ENCODE data around the gene POU6F1. TPM values are rescaled to one million over a fixed set of nuclear protein-coding genes. Genes with fewer than 3 reads are reported as not detected.
A peak's percentile ranks its signal among the peaks of the same experiment; 100 is the strongest.

Gene POU6F1
- total RNA-seq, 1 donor from 2014 or later, result 40.7 TPM

DNA sequence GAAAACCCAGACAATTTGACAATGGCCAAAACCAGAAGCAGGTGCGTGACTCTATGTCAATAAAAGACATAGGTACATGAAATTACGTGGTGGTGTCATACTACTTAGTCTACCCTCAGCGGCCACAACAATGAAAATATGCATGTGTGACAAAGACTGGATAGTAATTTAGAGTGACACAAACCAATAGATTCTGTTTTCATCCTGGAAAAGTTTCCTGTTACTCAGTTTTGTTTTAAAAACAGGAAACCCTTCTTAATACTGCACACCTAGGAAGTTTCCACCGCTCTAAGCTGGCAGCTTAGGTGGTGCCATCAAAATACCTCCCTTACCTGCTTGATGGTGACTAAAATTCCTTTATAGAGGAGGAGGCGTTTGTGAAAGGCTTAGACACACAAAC is 15.1 kb downstream of the POU6F1 start:
- ATAC-seq (no peak), DNase-seq (ENCODE audit: low spot score) (no peak)
- intact Hi-C loops (cut with DNase I), result no loop called here

- intact Hi-C loops (cut with DNase I), result no loop called here
- DNase-seq (ENCODE audit: low spot score) (no peak), ATAC-seq (no peak)
These were observed 17.1 kb downstream of the POU6F1 start for GRCh38 chr12:51200806-51201205.

DNA sequence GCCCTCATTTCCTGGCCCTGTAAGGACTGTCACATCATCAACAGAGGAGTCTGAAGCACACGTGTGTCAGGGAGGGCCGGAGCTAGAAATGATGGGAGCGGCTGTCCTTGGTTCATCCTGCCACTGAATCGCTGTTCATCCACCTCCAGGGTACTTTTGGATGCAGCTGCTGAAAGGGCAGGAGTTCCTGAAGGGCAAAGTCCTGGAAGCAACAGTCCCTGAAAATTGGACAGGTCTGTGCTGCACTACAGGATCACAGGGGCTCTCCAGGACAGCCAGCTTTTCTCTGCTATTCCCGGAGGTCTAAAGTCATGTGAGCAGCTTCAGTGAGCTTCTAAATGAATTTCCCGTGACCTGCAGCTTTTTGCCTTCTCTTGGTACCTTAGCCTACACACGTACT is 17.7 kb downstream of the POU6F1 start:
- ATAC-seq (no peak), DNase-seq (ENCODE audit: low spot score) (no peak)
- intact Hi-C loops (cut with DNase I), result no loop called here

DNA sequence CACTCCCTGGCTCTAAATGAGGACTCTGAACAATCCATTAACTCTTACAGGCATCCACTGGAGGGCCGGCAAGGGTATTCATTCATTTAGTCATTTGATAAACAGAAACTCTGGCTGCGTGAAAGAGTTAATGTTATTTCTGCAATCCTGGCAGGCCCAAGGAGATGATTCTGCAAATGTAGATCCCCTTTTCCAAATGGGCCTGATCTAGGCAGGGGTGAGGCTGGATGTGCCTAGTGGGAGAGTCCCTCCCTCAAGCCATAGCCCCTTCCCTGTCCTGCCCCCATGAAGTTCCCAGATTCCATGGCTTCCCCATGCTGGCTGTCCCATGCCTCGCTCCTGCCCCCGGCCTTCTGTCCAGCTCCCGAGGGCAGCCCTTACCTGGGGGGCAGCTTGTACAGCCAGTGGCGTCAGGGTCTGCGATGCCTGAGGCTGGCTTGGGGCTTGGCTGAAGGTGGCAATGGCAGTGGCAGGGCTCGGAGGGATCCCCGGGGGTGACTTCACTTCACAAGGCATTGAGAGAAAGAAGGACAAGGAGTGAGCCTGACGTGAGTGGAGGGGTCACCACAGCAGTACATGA is 18.4 kb downstream of the POU6F1 start:
- intact Hi-C loops (cut with DNase I), result no loop called here
- no peak for ATAC-seq

DNA sequence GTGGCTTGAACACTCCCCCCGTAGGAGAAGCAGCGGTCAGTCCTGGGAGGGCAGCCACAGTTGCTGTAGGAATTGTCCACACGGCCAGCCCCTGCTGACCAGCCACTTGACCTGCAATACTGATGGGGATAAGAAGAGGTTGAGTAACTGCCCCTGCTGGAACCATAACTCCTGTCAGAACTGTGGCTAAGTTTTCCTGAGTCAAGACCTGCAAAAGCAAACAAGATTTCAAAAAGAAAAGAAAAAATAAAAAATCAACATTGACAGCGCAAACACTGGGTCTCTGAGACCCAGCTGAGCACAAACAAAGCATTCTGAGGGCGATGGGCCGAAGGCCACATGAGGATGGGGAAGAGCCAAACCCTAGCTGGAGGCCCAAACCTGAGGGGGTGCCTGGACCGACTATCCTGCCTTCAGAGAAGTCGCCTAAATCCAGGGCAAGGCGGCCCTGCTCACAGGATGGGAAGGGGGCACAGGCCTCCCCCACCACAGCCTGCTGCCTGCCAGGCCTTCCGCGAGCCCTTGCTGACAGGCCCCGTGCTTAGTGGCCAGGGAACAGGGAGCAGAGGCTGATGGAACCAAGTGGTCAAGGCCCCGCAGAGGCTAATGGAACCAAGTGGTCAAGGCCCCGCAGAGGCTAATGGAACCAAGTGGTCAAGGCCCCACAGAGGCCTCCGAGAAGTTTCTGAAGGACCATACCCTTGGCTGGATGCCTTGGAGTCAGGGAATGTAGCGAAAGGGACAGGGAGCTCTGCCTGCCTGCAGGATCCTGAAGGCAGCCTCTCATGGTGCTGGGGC is 19.1 kb downstream of the POU6F1 start:
- ATAC-seq (peak; percentile 81), DNase-seq (ENCODE audit: low spot score) (no peak)
- intact Hi-C loops (cut with DNase I), result no loop called here

More for the DNA sequence above, 18.4 kb downstream of the POU6F1 start:
- no peak for DNase-seq (ENCODE audit: low spot score)

DNA sequence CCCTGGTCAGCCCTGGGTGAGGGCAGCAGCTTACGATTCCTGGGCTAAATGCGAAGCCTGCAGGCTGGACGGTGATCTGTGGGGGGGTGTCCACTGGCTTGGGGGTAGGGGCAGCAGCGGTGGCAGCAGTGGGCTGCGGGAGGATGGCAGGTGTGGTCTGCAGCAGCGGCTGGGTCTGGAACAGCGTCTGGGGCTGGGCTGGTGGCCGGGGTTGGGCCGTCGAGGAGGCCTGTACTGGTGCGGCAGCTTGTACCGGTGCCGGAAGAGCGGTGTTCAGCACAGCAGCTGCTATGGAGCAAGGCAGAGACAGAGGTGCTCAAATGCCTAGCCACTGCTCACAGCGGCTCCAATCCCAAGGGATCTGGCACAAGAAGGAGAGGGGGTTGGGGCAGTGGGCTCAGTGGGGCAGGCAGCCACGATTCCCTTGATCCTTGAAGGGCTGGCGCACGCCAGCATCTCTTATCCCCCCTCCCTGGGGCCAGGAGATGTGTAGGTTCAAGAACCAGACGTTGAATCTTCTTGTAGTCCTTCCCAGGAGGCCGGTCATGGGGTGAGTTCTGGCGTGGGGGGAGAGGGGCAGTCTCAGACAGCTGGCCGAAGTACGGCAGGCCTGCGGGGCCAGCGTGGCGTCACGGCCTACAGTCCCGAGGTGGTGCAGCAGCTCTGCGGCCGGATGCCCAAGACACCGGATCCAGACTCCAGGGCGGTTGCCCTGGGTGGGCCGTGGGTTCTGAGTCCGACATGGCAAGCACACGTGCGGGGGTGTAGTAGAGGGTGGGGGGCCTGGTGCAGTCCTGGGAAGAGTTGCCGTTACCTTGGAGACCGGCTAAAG is 19.9 kb downstream of the POU6F1 start:
- peak; percentile 72 for ATAC-seq
- no peak for DNase-seq (ENCODE audit: low spot score)
- intact Hi-C loops (cut with DNase I), result no loop called here

DNA sequence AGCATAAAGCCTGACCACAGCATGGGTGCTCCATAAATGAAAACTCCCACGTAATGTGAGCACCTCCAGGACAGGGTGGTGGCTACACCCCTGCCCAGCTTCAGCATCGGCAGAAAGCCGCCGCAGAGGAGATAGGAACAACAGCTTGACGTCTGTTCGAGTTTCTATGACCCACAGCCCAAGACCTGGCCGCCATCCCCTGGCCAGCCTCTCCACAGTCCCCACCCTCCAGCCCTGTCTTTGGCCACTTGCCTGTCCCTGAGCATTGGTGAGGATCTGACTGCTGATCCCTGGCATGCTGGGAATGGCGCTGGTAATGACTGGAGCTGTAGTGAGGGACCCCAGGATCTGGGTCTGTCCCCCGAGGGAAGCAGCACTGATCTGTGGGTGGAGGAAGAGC is 21.3 kb downstream of the POU6F1 start:
- intact Hi-C loops (cut with DNase I), result no loop called here
- DNase-seq (ENCODE audit: low spot score), result no peak
- no peak for ATAC-seq

- DNase-seq (ENCODE audit: low spot score) (no peak), ATAC-seq (no peak)
- intact Hi-C loops (cut with DNase I), result no loop called here
These were observed 22.0 kb downstream of the POU6F1 start for GRCh38 chr12:51195841-51196240.

DNA sequence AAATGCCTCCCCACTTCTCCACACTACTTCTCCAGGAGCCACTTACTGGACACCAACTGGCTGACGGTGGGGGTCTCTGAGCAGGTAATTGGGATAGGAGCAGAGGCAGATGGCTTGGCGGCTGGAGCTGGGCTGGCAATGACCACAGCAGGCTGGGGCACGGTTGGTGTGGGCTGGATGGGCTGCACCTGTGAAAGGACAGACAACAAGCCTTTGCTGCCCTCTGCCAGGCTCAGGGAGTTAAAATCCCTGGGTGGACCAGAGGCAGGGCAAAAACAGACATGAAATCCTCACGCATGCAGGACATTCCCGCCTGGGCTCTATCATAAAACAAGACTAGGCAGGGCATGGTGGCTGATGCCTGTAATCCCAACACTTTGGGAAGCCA is 25.6 kb downstream of the POU6F1 start:
- ATAC-seq (no peak), DNase-seq (ENCODE audit: low spot score) (no peak)
- intact Hi-C loops (cut with DNase I), result no loop called here

- no peak for DNase-seq (ENCODE audit: low spot score)
- intact Hi-C loops (cut with DNase I), result no loop called here
- ATAC-seq, result no peak
These were observed 26.2 kb downstream of the POU6F1 start for GRCh38 chr12:51191516-51192283.

DNA sequence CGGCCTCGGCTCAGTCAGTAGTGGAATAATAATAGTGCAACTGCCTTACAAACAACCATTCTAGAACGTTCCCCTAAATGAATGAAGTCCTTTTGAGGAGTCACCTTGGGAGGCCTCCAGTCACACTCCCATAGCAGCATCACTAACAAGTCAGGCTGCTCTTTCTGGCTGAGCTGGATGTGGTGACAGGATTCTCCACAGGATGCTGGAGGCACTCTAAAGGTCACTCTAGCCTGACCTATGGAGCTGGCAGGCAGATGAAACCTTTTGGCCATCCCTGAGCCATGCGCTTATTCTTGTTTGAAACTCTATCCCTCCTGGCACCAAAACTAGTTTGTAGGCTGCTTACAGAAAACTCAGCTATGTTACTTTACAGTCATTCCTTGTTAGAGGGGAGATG is 27.0 kb downstream of the POU6F1 start:
- DNase-seq (ENCODE audit: low spot score) (no peak), ATAC-seq (no peak)
- intact Hi-C loops (cut with DNase I), result no loop called here

DNA sequence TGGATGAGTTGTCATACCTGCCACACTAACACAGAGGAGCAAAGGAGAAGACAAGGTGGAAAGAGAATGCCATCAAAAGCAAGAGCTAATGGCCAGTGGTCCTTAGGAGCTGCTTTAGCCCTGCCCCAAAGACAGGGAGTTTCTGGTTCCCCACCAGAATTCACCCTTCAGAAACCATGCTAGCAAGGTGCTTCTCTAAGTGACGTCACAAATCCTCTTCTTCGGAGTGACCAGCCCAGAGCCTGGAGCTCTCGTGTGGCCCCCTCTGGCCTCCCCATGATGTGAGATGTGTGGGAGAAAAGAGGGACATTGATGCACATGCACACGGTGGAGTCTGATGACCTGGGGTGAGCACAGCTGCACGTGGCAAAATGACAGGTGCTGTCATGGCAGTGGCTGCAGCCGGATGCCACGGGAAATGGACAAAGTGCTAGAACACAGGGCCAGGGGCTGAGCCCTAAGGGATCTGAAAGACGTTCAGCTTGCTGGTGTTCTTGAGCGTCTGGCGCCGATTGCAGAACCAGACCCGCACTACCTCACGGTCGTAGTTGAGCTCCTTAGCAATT is 28.0 kb downstream of the POU6F1 start:
- DNase-seq (ENCODE audit: low spot score), result no peak
- intact Hi-C loops (cut with DNase I), result no loop called here
- ATAC-seq, result no peak

- intact Hi-C loops (cut with DNase I), result no loop called here
- DNase-seq (ENCODE audit: low spot score), result no peak
- ATAC-seq, result peak; percentile 35
These were observed 29.4 kb downstream of the POU6F1 start for GRCh38 chr12:51188359-51189051.

GRCh38 chr12:51187370-51187987 is 30.4 kb downstream of the POU6F1 start:
- DNase-seq (ENCODE audit: low spot score) (no peak), ATAC-seq (no peak)
- intact Hi-C loops (cut with DNase I), result no loop called here

DNA sequence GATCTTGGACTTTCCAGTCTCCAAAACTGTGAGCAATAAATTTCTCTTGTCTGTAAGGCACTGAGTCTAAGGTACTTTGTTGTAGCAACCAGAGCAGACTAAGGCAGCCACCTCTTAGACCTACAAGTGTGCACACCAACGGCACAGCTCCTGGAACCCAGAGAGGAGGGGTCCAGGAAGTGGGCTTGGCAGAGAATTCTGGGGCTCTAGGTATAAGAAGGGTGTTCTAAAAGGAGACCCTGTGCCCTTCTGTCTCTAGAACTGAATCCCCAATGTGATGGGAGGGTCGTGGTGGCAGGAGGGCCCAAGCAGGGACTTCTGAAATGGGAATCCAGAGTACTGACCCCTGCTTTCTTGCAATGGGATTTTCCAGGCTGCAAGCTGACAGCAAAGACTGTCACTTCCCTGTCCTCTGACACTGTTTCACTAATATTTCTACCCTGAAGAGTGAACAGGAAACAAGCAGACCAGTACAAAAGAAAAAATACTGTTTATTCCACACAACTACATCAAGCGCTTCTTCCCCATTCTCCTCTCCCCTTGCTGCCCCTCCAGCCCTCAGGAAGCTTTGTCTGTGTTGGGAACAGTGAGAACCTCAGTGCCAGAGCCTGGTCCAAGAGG is 31.3 kb downstream of the POU6F1 start:
- intact Hi-C loops (cut with DNase I), result no loop called here
- ATAC-seq (no peak), DNase-seq (ENCODE audit: low spot score) (no peak)

- no peak for ATAC-seq
- DNase-seq (ENCODE audit: low spot score), result no peak
- intact Hi-C loops (cut with DNase I), result no loop called here
These were observed 32.6 kb downstream of the POU6F1 start for GRCh38 chr12:51185171-51185717.

- ATAC-seq (no peak), DNase-seq (ENCODE audit: low spot score) (no peak)
- intact Hi-C loops (cut with DNase I), result no loop called here
These were observed 34.0 kb downstream of the POU6F1 start for GRCh38 chr12:51183816-51184215.

All from sciatic nerve (tissue), 2 donors.